A549 (cell line): Measurements from ENCODE around the gene RPS2.

Experiments
- BHLHE40 ChIP-seq: IDR thresholded peaks from 2 replicates; pipeline ENCODE4 v1.6.1; 2012; ENCODE audit warnings: low read depth, low read length, inconsistent platforms
- CTCF ChIP-seq: fragments of >200 bp; sonication (Bioruptor Twin); formaldehyde crosslinking; IDR thresholded peaks from 3 replicates; pipeline ENCODE4 v1.5.1; 2016
- EP300 ChIP-seq, 2 experiments: fragments of >200 bp; sonication (Bioruptor Twin); formaldehyde crosslinking; IDR thresholded peaks; 2 replicates in 1 of 2; 3 replicates in 1 of 2; pipeline ENCODE4 v1.6.1; 2016 to 2017
- HDAC2 ChIP-seq: fragments of 200-600 bp; sonication (generic); IDR thresholded peaks from 2 replicates; pipeline ENCODE4 v1.6.1; 2016
- KDM1A ChIP-seq: fragments of 200-600 bp; sonication (generic); IDR thresholded peaks from 2 replicates; pipeline ENCODE4 v1.6.1; 2016; ENCODE audit warnings: low read depth, mild to moderate bottlenecking
- MAX ChIP-seq: IDR thresholded peaks from 2 replicates; pipeline ENCODE4 v1.6.1; 2012
- POLR2A ChIP-seq: IDR thresholded peaks from 2 replicates; pipeline ENCODE4 v1.6.1; 2012; ENCODE audit warnings: mild to moderate bottlenecking, low read length
- RAD21 ChIP-seq, 2 experiments: fragments of >200 bp in 1 of 2; sonication (Bioruptor Twin) in 1 of 2; formaldehyde crosslinking in 1 of 2; IDR thresholded peaks in 1 of 2; conservative IDR thresholded peaks in 1 of 2; 2 replicates in 1 of 2; 3 replicates in 1 of 2; pipeline ENCODE4 v1.6.1; 2012 to 2018; ENCODE audit warnings: inconsistent platforms in 1 of 2
- SREBF2 ChIP-seq: fragments of 450-650 bp; IDR thresholded peaks from 2 replicates; pipeline ENCODE4 v1.6.1; 2014; ENCODE audit warnings: mild to moderate bottlenecking, moderate library complexity
- TF ChIP-seq, protein P1 (sequence below): fragments of >200 bp; sonication (Bioruptor Twin); formaldehyde crosslinking; IDR thresholded peaks from 3 replicates; pipeline ENCODE4 v1.6.1; 2016
- TF ChIP-seq, protein P2 (sequence below): IDR thresholded peaks from 2 replicates; pipeline ENCODE4 v1.6.1; 2012; ENCODE audit warnings: low read depth, borderline replicate concordance

GRCh38 chr16:1961651-1962067 is 3.0 kb downstream of the RPS2 start:
- TF ChIP-seq CTCF (no peak), POLR2A (no peak; the same call in 1 of the 2 replicates), EP300 (IDR thresholded peaks at IDR 0.05) (no peak), KDM1A (no peak), HDAC2 (no peak), RAD21 (conservative IDR thresholded peaks at IDR 0.05 in 1 of 2, IDR thresholded peaks at IDR 0.05 in 1 of 2) (no peak), SREBF2 (no peak), MAX (no peak), BHLHE40 (no peak)
- TF ChIP-seq, protein P1, sequence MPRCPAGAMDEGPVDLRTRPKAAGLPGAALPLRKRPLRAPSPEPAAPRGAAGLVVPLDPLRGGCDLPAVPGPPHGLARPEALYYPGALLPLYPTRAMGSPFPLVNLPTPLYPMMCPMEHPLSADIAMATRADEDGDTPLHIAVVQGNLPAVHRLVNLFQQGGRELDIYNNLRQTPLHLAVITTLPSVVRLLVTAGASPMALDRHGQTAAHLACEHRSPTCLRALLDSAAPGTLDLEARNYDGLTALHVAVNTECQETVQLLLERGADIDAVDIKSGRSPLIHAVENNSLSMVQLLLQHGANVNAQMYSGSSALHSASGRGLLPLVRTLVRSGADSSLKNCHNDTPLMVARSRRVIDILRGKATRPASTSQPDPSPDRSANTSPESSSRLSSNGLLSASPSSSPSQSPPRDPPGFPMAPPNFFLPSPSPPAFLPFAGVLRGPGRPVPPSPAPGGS = peak; percentile 65; the same call in 1 of the 3 replicates
- TF ChIP-seq, protein P2, sequence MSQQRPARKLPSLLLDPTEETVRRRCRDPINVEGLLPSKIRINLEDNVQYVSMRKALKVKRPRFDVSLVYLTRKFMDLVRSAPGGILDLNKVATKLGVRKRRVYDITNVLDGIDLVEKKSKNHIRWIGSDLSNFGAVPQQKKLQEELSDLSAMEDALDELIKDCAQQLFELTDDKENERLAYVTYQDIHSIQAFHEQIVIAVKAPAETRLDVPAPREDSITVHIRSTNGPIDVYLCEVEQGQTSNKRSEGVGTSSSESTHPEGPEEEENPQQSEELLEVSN = no peak
